ENCODE results near the gene MPEG1.

The MPEG1 gene

DNA sequence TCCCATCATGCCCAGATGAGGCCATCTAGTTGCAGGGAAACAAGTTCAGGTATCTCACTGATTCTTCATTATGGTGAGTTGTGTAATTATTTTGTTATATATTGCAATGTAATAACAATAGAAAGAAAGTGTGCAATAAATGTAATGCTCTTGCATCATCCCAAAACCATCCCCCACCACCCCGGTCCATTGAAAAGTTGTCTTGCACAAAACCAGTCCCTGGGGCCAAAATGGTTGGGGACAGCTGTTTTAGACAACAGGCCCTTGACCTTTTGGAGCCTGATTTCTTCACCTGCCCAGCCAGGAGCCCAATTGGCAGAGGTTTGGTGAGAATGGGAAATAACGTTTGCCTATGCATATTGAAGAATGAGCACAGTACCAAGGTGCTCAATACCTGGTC lies 15.9 kb downstream of the MPEG1 start:
- Histone ChIP-seq H3K27me3 (ENCODE audit: insufficient read depth, low read length, poor library complexity) (no peaks in the 10 kb centered on the region), H4K20me1 (ENCODE audit: insufficient read depth, low read length) (no peaks in the 10 kb centered on the region), H3K4me2 (ENCODE audit: insufficient read depth, low read length) (no peak overlapping the region), H3K4me1 (ENCODE audit: insufficient read depth, low read length) (no peaks in the 10 kb centered on the region), H3K36me3 (ENCODE audit: insufficient read depth, low read length) (no peaks in the 10 kb centered on the region; the same call in 1 of the 2 replicates), H3K9me3 (ENCODE audit: insufficient read depth, low read length, severe bottlenecking) (no peaks in the 10 kb centered on the region), H3K4me3 (ENCODE audit: low read depth in 1 of 2, low read length in 2 of 2) (no peak overlapping the region), H3K79me2 (ENCODE audit: insufficient read depth, low read length) (no peaks in the 10 kb centered on the region), H2AFZ (ENCODE audit: low read depth, low read length) (no peak overlapping the region), H3K9ac (ENCODE audit: low read depth, low read length) (no peak overlapping the region), H3K27ac (ENCODE audit: low read length) (no peak overlapping the region)
- no peak for DNase-seq
- no peak for ATAC-seq (ENCODE audit: insufficient read depth, low read depth)
- TF ChIP-seq, protein P1, sequence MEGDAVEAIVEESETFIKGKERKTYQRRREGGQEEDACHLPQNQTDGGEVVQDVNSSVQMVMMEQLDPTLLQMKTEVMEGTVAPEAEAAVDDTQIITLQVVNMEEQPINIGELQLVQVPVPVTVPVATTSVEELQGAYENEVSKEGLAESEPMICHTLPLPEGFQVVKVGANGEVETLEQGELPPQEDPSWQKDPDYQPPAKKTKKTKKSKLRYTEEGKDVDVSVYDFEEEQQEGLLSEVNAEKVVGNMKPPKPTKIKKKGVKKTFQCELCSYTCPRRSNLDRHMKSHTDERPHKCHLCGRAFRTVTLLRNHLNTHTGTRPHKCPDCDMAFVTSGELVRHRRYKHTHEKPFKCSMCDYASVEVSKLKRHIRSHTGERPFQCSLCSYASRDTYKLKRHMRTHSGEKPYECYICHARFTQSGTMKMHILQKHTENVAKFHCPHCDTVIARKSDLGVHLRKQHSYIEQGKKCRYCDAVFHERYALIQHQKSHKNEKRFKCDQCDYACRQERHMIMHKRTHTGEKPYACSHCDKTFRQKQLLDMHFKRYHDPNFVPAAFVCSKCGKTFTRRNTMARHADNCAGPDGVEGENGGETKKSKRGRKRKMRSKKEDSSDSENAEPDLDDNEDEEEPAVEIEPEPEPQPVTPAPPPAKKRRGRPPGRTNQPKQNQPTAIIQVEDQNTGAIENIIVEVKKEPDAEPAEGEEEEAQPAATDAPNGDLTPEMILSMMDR (IDR thresholded peaks at IDR 0.05; ENCODE audit: borderline replicate concordance, extremely low read depth, low read length, poor library complexity, severe bottlenecking) = no peak
- no peak for TF ChIP-seq EZH2 (IDR thresholded peaks at IDR 0.05; ENCODE audit: borderline replicate concordance, low read depth, low read length, severe bottlenecking)

DNA sequence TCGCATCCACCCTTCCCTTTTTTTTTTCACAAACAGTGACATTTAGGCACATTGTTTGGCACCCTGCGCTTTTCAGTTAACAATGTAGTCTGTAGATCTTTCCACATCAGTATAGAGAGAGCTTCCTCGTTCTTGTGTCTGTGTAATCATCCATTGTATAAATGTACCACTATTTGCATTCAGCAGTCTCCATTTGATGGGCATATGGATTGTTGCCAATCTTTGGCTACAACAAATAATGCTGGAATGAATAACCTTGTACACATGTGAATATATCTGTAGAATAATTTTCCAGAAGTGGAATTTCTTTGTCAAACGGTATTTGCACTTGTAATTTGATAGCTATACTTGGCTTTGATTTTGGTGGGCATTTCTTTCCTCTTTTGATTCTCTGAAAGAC lies 17.1 kb downstream of the MPEG1 start:
- Histone ChIP-seq H3K27me3 (ENCODE audit: insufficient read depth, low read length, poor library complexity) (no peaks in the 10 kb centered on the region), H3K27ac (ENCODE audit: low read length) (no peak overlapping the region), H3K79me2 (ENCODE audit: insufficient read depth, low read length) (no peaks in the 10 kb centered on the region), H3K4me2 (ENCODE audit: insufficient read depth, low read length) (no peak overlapping the region), H2AFZ (ENCODE audit: low read depth, low read length) (no peak overlapping the region), H4K20me1 (ENCODE audit: insufficient read depth, low read length) (no peaks in the 10 kb centered on the region), H3K4me3 (ENCODE audit: low read depth in 1 of 2, low read length in 2 of 2) (no peak overlapping the region), H3K9ac (ENCODE audit: low read depth, low read length) (no peak overlapping the region), H3K36me3 (ENCODE audit: insufficient read depth, low read length) (no peaks in the 10 kb centered on the region; the same call in 1 of the 2 replicates), H3K9me3 (ENCODE audit: insufficient read depth, low read length, severe bottlenecking) (no peaks in the 10 kb centered on the region), H3K4me1 (ENCODE audit: insufficient read depth, low read length) (no peaks in the 10 kb centered on the region)
- no peak for TF ChIP-seq EZH2 (IDR thresholded peaks at IDR 0.05; ENCODE audit: borderline replicate concordance, low read depth, low read length, severe bottlenecking)
- no peak for DNase-seq
- ATAC-seq (ENCODE audit: insufficient read depth, low read depth) = no peak

DNA sequence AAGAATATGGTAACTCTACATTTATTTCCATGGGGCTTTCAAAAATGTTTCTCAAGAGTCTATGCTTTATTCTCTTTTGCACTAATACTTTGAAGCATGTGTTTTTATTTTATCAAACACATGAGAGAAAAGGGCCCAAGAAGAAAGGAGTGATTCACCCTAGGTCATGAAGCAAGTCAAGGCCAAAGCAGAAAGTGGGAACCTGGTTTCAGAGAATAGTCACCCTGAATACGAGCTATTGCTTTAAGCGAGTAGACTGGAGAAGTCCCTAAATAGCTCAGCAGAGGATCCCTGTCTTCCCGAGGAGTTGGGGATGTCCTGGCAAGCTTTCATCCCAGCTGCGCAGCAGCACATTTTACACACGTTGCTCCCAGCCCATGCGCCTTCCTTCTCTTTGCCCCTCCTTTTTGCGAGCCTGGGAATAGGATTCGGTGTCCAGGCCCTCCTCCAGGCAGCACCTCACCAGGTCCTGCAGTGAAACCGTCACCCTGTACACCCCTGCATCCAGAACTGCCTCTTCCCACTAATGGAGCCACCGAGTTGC lies 19.1 kb downstream of the MPEG1 start:
- no peaks in the 10 kb centered on the region for H4K20me1 ChIP-seq (ENCODE audit: insufficient read depth, low read length)
- no peaks in the 10 kb centered on the region for H3K4me1 ChIP-seq (ENCODE audit: insufficient read depth, low read length)
- H3K9me3 ChIP-seq (ENCODE audit: insufficient read depth, low read length, severe bottlenecking) = no peaks in the 10 kb centered on the region
- TF ChIP-seq EZH2 (IDR thresholded peaks at IDR 0.05; ENCODE audit: borderline replicate concordance, low read depth, low read length, severe bottlenecking) = no peak
- TF ChIP-seq, protein P1 (IDR thresholded peaks at IDR 0.05; ENCODE audit: borderline replicate concordance, extremely low read depth, low read length, poor library complexity, severe bottlenecking) = no peak
- H3K79me2 ChIP-seq (ENCODE audit: insufficient read depth, low read length) = no peaks in the 10 kb centered on the region
- no peak overlapping the region for H3K4me2 ChIP-seq (ENCODE audit: insufficient read depth, low read length)
- no peaks in the 10 kb centered on the region; the same call in 1 of the 2 replicates for H3K36me3 ChIP-seq (ENCODE audit: insufficient read depth, low read length)
- H3K9ac ChIP-seq (ENCODE audit: low read depth, low read length) = no peak overlapping the region
- H3K4me3 ChIP-seq (ENCODE audit: low read depth in 1 of 2, low read length in 2 of 2) = no peak overlapping the region
- DNase-seq (no peak), ATAC-seq (ENCODE audit: insufficient read depth, low read depth) (no peak)
- H2AFZ ChIP-seq (ENCODE audit: low read depth, low read length) = no peak overlapping the region
- no peak overlapping the region for H3K27ac ChIP-seq (ENCODE audit: low read length)
- H3K27me3 ChIP-seq (ENCODE audit: insufficient read depth, low read length, poor library complexity) = no peaks in the 10 kb centered on the region

DNA sequence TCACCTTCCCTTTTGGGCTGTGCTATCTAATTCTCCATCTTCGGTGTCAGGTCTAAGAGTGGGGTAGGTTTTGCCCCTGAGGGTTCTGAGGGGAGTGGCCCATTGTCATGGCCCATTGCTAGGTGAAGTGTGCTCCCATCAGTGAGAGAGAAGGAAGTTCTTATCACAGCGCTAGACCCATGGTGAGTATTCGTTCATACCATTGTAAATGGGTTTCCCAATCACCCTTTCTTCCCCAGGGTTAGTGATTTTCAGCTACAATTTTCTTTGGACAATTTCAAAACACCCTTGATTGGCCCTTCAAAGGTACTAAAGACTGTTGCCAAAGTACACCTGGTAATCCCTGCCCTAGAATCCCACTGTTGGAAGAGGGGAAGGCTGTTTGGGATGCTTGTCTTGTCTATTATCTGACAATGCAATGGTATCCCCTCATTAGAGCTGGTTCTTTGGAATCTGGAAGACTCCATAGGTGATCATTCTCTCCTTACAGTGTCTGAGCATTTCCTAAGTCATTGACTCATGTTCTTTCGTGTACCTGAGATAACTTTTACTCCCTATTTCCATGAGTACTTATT lies 20.2 kb downstream of the MPEG1 start:
- Histone ChIP-seq H3K9me3 (ENCODE audit: insufficient read depth, low read length, severe bottlenecking) (no peaks in the 10 kb centered on the region), H2AFZ (ENCODE audit: low read depth, low read length) (no peak overlapping the region), H3K27ac (ENCODE audit: low read length) (no peak overlapping the region), H3K9ac (ENCODE audit: low read depth, low read length) (no peak overlapping the region), H3K4me3 (ENCODE audit: low read depth in 1 of 2, low read length in 2 of 2) (no peak overlapping the region), H3K27me3 (ENCODE audit: insufficient read depth, low read length, poor library complexity) (no peaks in the 10 kb centered on the region), H3K4me1 (ENCODE audit: insufficient read depth, low read length) (no peaks in the 10 kb centered on the region), H3K79me2 (ENCODE audit: insufficient read depth, low read length) (no peaks in the 10 kb centered on the region), H3K36me3 (ENCODE audit: insufficient read depth, low read length) (no peaks in the 10 kb centered on the region; the same call in 1 of the 2 replicates), H4K20me1 (ENCODE audit: insufficient read depth, low read length) (no peaks in the 10 kb centered on the region), H3K4me2 (ENCODE audit: insufficient read depth, low read length) (no peak overlapping the region)
- DNase-seq (no peak), ATAC-seq (ENCODE audit: insufficient read depth, low read depth) (no peak)
- TF ChIP-seq, protein P1 (IDR thresholded peaks at IDR 0.05; ENCODE audit: borderline replicate concordance, extremely low read depth, low read length, poor library complexity, severe bottlenecking) = no peak
- no peak for TF ChIP-seq EZH2 (IDR thresholded peaks at IDR 0.05; ENCODE audit: borderline replicate concordance, low read depth, low read length, severe bottlenecking)

Measured in DND-41 (cell line).